ENCODE measurements around the gene NPAS2. TPM values are rescaled to one million over a fixed set of nuclear protein-coding genes. Genes with fewer than 3 reads are reported as not detected.
A peak's percentile ranks its signal among the peaks of the same experiment; 100 is the strongest.

NPAS2 gene
- total and polyA plus RNA-seq, 2 donors (not counting 1 experiment from before 2014, with no cell fraction given), result 3.6 to 4.9 TPM

DNA sequence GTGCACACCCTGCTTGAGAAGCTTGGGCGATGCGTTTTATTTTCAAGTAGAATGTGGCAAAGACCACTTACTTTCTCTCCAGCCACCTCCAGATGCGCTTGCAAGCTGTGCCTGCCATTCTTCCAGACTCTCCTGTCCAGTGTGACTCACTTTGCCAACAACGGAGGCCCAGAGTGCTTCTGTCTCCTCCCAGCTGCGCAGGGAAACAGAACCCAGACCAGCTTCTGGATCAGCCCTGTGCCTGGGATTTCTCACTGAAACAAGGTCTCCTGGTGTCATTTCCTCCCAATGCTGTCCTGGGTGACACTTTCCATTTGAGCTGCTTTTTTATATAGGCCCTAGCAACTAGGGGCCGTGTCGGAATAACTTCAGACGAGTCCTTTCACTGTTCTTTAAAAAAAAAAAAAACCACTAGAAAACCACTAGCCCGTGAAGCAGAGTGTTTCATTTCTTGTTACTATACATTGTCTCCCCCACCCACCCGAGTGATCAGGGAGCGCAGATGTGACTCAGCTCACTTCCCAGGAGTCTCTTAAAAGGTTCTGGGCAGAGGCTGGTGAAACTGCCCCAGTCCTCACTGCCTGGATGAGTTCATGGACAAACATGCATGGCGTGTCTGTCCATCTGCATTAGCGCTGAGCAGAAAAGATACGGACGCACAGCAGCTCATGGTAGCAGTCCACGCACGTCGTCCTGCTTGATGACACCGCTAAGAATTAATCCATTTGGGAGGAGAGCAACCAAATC lies 156.9 kb downstream of the NPAS2 start:
- H3K27me3 ChIP-seq (ENCODE audit: control insufficient read depth, insufficient read depth, low read length), result no peaks in the 10 kb centered on the region
- H3K4me2 ChIP-seq (ENCODE audit: extremely low read depth, insufficient read depth, low read length), result no peak overlapping the region
- no peak overlapping the region for H3K9ac ChIP-seq (ENCODE audit: insufficient read depth, low read length)
- TF ChIP-seq, protein P1, sequence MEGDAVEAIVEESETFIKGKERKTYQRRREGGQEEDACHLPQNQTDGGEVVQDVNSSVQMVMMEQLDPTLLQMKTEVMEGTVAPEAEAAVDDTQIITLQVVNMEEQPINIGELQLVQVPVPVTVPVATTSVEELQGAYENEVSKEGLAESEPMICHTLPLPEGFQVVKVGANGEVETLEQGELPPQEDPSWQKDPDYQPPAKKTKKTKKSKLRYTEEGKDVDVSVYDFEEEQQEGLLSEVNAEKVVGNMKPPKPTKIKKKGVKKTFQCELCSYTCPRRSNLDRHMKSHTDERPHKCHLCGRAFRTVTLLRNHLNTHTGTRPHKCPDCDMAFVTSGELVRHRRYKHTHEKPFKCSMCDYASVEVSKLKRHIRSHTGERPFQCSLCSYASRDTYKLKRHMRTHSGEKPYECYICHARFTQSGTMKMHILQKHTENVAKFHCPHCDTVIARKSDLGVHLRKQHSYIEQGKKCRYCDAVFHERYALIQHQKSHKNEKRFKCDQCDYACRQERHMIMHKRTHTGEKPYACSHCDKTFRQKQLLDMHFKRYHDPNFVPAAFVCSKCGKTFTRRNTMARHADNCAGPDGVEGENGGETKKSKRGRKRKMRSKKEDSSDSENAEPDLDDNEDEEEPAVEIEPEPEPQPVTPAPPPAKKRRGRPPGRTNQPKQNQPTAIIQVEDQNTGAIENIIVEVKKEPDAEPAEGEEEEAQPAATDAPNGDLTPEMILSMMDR (conservative IDR thresholded peaks at IDR 0.05 in 1 of 2, IDR thresholded peaks at IDR 0.05 in 1 of 2; ENCODE audit: low read depth in 1 of 2, low read length in 2 of 2), result no peak
- no peak for TF ChIP-seq EZH2 (IDR thresholded peaks at IDR 0.05; ENCODE audit: low read length, missing control alignments)
- no peaks in the 10 kb centered on the region for H3K79me2 ChIP-seq (ENCODE audit: control insufficient read depth, insufficient read depth, low read length)
- peaks cover 4% of the 10 kb centered on the region for H3K4me1 ChIP-seq (ENCODE audit: control insufficient read depth, extremely low read depth, insufficient read depth, low read length)
- H4K20me1 ChIP-seq (ENCODE audit: control insufficient read depth, extremely low read depth, insufficient read depth, low read length), result no peaks in the 10 kb centered on the region
- H3K36me3 ChIP-seq (ENCODE audit: control insufficient read depth, insufficient read depth, low read length), result no peaks in the 10 kb centered on the region
- peak in 1 of 2 donors; percentile 88 for DNase-seq (ENCODE audit: low read depth in 2 of 2)
- no peaks in the 10 kb centered on the region for H3K9me3 ChIP-seq (ENCODE audit: control insufficient read depth, insufficient read depth, low read depth, low read length)
- H2AFZ ChIP-seq (ENCODE audit: low read length), result no peak overlapping the region
- no peak overlapping the region for H3K4me3 ChIP-seq (replicated peaks in 1 of 4; ENCODE audit: control extremely low read depth in 1 of 4, insufficient read depth in 1 of 4, low read depth in 3 of 4, low read length in 4 of 4)
- H3K27ac ChIP-seq (ENCODE audit: insufficient read depth, low read length), result no peak overlapping the region

DNA sequence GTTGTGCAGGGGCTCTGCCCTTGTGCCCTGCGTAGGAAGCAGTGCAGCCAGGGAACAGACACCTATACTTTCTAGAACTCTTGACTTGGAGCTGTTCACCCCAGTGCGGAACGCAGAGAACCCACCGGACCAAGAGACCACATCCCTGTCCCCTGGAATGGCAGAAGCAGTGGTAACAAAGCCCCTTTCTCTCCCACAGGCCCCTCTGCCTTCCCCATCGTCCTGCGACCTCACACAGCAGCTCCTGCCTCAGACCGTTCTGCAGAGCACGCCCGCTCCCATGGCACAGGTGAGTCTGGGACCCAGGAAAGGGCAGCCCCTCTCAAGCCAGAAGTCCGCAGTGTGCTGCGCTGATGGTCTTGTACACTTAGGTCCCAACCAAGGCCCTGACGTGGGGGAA lies 157.6 kb downstream of the NPAS2 start:
- Histone ChIP-seq H4K20me1 (ENCODE audit: control insufficient read depth, extremely low read depth, insufficient read depth, low read length) (no peaks in the 10 kb centered on the region), H3K36me3 (ENCODE audit: control insufficient read depth, insufficient read depth, low read length) (no peaks in the 10 kb centered on the region), H3K4me3 (replicated peaks in 1 of 4; ENCODE audit: control extremely low read depth in 1 of 4, insufficient read depth in 1 of 4, low read depth in 3 of 4, low read length in 4 of 4) (no peak overlapping the region), H3K79me2 (ENCODE audit: control insufficient read depth, insufficient read depth, low read length) (no peaks in the 10 kb centered on the region), H2AFZ (ENCODE audit: low read length) (no peak overlapping the region), H3K27ac (ENCODE audit: insufficient read depth, low read length) (no peak overlapping the region), H3K9ac (ENCODE audit: insufficient read depth, low read length) (no peak overlapping the region), H3K9me3 (ENCODE audit: control insufficient read depth, insufficient read depth, low read depth, low read length) (no peaks in the 10 kb centered on the region), H3K4me2 (ENCODE audit: extremely low read depth, insufficient read depth, low read length) (no peak overlapping the region), H3K4me1 (ENCODE audit: control insufficient read depth, extremely low read depth, insufficient read depth, low read length) (peaks cover 4% of the 10 kb centered on the region), H3K27me3 (ENCODE audit: control insufficient read depth, insufficient read depth, low read length) (no peaks in the 10 kb centered on the region)
- TF ChIP-seq, protein P1 (conservative IDR thresholded peaks at IDR 0.05 in 1 of 2, IDR thresholded peaks at IDR 0.05 in 1 of 2; ENCODE audit: low read depth in 1 of 2, low read length in 2 of 2), result no peak
- no peak for TF ChIP-seq EZH2 (IDR thresholded peaks at IDR 0.05; ENCODE audit: low read length, missing control alignments)
- no peak for DNase-seq (ENCODE audit: low read depth in 2 of 2)

DNA sequence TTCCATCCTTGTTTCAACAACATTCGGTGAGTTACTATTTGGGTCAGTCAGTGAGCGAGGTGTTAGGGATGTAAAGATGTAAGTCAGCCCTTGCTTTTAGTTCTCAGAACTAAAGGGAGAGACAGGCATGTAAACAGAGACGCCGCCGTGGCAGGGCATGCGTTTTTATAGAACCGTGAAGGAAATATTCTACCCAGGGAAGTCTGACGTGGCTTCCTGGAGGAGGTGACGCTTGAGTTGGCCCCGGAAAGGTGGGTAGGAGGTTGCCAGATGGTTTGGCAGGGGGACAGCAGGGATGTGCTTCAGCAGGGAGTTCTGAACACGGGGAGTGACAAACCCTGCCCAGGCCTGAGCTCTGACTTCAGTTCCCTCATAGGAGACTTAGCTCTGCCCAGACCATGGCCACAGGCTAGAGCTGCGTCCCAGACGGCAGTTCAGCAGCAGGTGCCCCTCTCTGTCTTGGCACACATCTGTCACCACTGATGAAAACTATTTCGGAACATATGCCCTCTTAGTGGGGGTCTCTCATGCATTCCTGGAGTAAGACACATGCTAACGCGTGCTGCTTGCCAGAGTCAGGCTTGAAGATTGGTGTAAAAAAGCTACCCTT lies 158.7 kb downstream of the NPAS2 start:
- Histone ChIP-seq H3K4me3 (replicated peaks in 1 of 4; ENCODE audit: control extremely low read depth in 1 of 4, insufficient read depth in 1 of 4, low read depth in 3 of 4, low read length in 4 of 4) (no peak overlapping the region), H3K4me2 (ENCODE audit: extremely low read depth, insufficient read depth, low read length) (peak overlapping the region; percentile 30), H2AFZ (ENCODE audit: low read length) (no peak overlapping the region), H3K4me1 (ENCODE audit: control insufficient read depth, extremely low read depth, insufficient read depth, low read length) (peaks cover 4% of the 10 kb centered on the region), H3K79me2 (ENCODE audit: control insufficient read depth, insufficient read depth, low read length) (no peaks in the 10 kb centered on the region), H3K9me3 (ENCODE audit: control insufficient read depth, insufficient read depth, low read depth, low read length) (no peaks in the 10 kb centered on the region), H3K36me3 (ENCODE audit: control insufficient read depth, insufficient read depth, low read length) (no peaks in the 10 kb centered on the region), H3K9ac (ENCODE audit: insufficient read depth, low read length) (no peak overlapping the region), H4K20me1 (ENCODE audit: control insufficient read depth, extremely low read depth, insufficient read depth, low read length) (no peaks in the 10 kb centered on the region), H3K27me3 (ENCODE audit: control insufficient read depth, insufficient read depth, low read length) (no peaks in the 10 kb centered on the region), H3K27ac (ENCODE audit: insufficient read depth, low read length) (no peak overlapping the region)
- TF ChIP-seq, protein P1 (conservative IDR thresholded peaks at IDR 0.05 in 1 of 2, IDR thresholded peaks at IDR 0.05 in 1 of 2; ENCODE audit: low read depth in 1 of 2, low read length in 2 of 2), result no peak
- no peak for TF ChIP-seq EZH2 (IDR thresholded peaks at IDR 0.05; ENCODE audit: low read length, missing control alignments)
- DNase-seq (ENCODE audit: low read depth in 2 of 2), result peak; percentile 68
